HG02938 (cell line): ENCODE results near the gene ACACB.

ENCODE experiments used
- ATAC-seq: cut with Tn5 transposase; IDR thresholded peaks from one replicate; pipeline ENCODE4 v1.9.1; 2021; ENCODE audit warnings: mild to moderate bottlenecking, moderate library complexity; ENCODE audit not compliant: unreplicated experiment

ACACB gene

DNA sequence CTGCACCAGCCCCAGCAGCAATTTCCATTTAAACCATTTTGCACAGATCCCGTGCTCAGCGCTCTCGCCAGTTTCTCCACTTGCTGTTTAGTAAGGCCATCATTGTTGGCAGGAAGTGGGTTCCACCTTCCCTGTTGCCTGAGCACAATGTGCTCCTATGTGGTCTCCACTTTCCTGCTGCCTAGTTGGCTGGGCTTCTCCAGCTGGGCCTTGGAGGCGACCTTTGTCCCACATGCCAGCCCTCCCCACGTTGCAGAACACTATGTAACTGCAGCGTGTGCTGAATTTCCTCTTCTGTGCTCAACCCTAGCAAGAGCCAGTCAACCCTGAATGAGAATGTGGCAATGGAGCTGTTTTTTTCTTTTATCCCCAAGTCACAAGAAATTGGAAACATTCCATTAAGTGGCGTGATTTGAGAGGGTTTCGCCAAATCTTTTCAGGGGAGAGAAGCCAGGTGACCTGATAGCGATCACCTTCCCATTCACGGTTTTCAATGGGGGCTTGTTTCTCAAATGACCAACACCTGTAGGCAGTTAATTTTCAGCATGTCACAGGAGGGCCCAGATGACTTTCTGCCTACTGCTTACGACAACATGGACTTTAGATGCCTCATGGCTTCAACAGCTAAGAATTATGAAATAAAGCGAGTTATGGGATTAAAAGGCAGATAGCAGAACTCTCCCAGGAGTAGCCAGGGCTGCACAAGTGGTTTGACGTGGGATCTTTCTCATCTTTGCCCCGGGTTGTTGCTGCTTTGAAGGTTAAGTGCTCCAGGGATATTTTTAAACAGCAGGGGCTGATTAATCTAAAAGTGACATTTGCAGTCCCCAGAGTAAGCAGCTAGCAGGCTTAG lies at the start of gene ACACB:
Gene ACACB, plus strand, starts transcription at position 830 of the 853 bp plus-strand sequence. CDS start 22,819 bp downstream, outside the sequence.
- ATAC-seq = no peak

- ATAC-seq = no peak
These were observed 46.8 kb upstream of the ACACB start for GRCh38 chr12:109069307-109070271.

GRCh38 chr12:109074866-109075265 lies 41.5 kb upstream of the ACACB start:
- no peak for ATAC-seq

- no peak for ATAC-seq
These were observed 33.6 kb upstream of the ACACB start for GRCh38 chr12:109082751-109083150.

DNA sequence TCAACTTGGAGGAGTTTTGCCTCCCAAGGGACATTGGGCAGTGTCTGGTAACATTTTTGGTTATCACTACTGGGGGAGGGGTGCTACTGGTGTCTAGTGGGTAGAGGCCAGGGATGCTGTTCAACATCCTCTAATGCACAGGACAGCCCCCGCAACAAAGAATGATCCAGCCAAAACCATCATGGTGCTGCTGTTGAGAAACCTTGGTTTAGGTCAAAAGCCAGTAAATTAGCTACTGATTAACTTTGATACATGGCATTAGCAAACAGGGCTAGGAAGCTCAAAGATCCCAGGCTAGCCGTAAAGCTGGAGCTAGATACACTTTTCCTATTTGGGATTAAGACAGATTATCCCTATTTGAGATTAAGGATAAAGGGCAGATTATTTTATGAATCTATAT lies 32.0 kb upstream of the ACACB start:
- ATAC-seq = no peak

DNA sequence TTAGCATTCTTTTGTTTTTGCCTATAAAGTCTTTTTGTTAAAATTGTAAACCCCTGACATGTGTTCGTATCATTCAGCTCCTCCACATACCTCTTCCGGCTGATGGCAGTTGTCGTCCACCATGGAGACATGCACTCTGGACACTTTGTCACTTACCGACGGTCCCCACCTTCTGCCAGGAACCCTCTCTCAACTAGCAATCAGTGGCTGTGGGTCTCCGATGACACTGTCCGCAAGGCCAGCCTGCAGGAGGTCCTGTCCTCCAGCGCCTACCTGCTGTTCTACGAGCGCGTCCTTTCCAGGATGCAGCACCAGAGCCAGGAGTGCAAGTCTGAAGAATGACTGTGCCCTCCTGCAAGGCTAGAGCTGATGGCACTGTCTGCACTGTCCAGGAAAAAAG lies 30.8 kb upstream of the ACACB start:
- ATAC-seq = no peak

- no peak for ATAC-seq
These were observed 29.1 kb upstream of the ACACB start for GRCh38 chr12:109087250-109087649.

GRCh38 chr12:109088818-109089217 lies 27.6 kb upstream of the ACACB start:
- no peak for ATAC-seq

- ATAC-seq = no peak
These were observed 26.7 kb upstream of the ACACB start for GRCh38 chr12:109089683-109090082.

GRCh38 chr12:109092497-109093021 lies 23.8 kb upstream of the ACACB start:
- no peak for ATAC-seq

GRCh38 chr12:109093022-109093918 lies 23.1 kb upstream of the ACACB start, which contains the start of gene ALKBH2:
Gene ALKBH2, minus strand, starts transcription at chr12:109093472. Its CDS starts 686 bp downstream, at chr12:109092786.
- peak; percentile 61 for ATAC-seq

- no peak for ATAC-seq
These were observed 19.3 kb upstream of the ACACB start for GRCh38 chr12:109097140-109097434.

DNA sequence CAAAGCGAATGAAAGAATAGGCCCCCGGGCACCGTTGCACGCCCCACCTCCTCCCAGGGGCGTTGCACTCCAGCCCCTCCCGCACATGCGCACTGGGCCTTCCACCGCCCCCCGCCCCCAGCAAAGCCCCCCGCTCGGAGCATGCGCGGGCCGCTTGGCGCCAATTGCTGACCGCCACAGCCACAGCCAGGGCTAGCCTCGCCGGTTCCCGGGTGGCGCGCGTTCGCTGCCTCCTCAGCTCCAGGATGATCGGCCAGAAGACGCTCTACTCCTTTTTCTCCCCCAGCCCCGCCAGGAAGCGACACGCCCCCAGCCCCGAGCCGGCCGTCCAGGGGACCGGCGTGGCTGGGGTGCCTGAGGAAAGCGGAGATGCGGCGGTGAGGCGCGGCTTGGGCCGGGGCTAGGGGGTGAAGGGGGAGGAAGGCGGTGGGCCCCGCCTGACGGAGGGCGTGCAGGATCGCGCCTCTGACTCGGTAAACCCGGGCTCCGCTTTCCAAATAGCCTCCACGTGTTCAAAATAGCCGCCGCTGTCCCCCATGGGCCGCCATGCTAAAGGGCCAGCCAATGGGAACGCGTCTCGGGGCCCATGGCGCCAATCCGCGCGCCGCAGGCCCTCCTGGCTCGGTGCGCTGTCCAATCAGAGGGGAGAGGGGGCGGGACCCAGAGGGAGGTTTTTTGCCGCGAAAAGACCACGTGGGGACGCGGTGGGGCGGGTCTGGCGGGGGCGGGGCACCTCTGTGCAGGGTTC lies 18.8 kb upstream of the ACACB start, which contains the start of gene UNG:
Gene UNG, plus strand, starts transcription at position 163 of the 748 bp plus-strand sequence. Its CDS starts 83 bp downstream, at position 246.
- ATAC-seq = peak; percentile 82

GRCh38 chr12:109098183-109098604 lies 18.2 kb upstream of the ACACB start:
- peak; percentile 31 for ATAC-seq

DNA sequence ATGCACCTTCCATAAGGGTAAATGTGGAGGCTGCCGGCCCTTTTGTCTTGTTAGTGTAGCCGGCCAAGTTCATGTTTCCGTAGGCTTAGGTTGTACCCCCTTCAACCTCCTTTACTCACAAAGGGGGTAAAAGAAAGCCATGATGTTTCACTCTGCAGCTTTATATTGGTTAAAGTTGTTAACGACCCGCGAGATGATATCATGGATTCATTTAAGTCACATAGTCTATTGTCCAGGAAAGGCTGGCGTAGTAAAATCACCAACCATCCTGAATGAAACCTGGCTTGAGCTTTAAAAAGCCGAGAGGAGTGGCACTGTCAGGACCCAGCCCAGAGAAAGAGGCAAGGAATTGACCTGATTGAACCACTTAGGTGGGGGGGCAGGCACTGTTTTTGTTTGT lies 17.7 kb upstream of the ACACB start:
- ATAC-seq = no peak

DNA sequence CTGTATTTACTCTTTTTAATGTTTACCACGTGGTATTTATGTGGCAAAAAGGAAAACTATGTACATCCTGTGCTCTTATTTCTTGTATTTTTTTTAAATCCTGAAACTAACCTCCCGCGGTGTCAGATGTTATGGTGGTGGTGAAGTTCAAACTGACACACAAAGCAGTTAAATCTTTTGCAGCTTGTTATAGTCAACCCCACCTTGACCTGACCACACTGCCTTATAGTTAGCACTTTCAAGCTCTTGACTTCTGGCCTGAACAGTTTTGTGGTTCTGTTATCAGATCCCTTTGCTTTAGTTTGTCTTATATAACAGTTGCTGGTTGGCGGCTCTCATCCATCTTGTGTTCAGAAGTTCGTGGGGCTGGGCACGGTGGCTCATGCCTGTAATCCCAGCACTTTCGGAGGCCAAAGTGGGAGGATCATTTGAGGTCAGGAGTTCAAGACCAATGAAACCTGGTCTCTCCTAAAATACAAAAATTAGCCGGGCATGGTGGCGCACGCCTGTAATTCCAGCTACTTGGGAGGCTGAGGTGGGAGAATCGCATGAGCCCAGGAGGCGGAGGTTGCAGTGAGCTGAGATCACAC lies 16.9 kb upstream of the ACACB start:
- ATAC-seq = no peak

DNA sequence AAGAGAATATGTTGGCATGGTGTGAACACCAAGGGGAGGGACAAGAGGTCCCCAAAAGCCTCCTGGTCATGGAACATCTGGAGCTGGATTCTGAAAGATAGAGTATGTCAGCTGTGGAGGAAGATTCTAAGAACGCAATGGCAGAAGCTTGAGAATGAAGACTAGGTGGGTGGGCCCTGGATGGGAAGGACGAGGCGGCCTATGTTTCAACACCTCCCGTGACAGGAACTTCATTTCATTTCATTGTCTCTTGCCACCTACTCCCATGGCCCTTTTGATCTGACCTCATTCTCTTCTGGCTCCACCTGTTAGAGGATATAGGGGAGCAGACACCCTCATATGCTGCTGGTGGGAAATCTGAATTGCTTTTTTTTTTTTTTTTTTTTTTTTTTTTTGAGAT lies 15.6 kb upstream of the ACACB start:
- ATAC-seq = no peak

GRCh38 chr12:109102491-109102890 lies 13.9 kb upstream of the ACACB start:
- ATAC-seq = no peak

DNA sequence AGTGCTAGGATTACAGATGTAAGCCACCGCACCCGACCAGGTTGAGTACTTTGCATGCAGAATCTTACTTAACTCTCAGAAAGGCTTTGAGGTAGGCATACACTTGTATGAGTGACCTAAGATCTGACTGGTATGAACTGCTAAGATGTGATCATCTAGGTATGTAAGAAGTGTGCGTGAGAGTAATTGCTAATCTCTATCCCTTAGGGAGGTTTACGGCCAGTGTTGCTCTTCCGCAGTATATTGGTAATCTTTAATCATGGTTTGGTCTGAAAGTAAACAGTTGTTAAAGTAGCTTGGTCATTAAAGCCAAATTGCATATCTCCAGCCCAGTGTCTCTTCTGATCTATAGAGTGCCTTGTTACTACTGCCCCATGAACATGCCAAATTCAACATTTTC lies 11.2 kb upstream of the ACACB start:
- no peak for ATAC-seq
